Measurements from ENCODE around the gene OXCT1. TPM values are rescaled to one million over a fixed set of nuclear protein-coding genes. Genes with fewer than 3 reads are reported as not detected.

Gene OXCT1
- total and polyA plus RNA-seq, 2 donors (not counting 3 experiments of a cell fraction or from before 2014, with no cell fraction given), result 12.8 to 37.4 TPM

- Histone ChIP-seq H4K20me1 (replicated peaks; ENCODE audit: control insufficient read depth, extremely low read depth, insufficient read depth, low read length) (no peaks in the 10 kb centered on the region), H3K27ac (ENCODE audit: insufficient read depth, low read depth, low read length) (no peak overlapping the region), H3K79me2 (ENCODE audit: control insufficient read depth, insufficient read depth, low read length) (no peaks in the 10 kb centered on the region), H2AFZ (ENCODE audit: low read depth, low read length) (no peak overlapping the region), H3K9ac (replicated peaks; ENCODE audit: extremely low read depth, insufficient read depth, low read length) (no peak overlapping the region), H3K4me2 (ENCODE audit: insufficient read depth, low read length) (no peak overlapping the region), H3K4me1 (ENCODE audit: control insufficient read depth, extremely low read depth, insufficient read depth, low read length) (no peaks in the 10 kb centered on the region), H3K4me3 (replicated peaks in 1 of 3; ENCODE audit: insufficient read depth in 1 of 3, low read depth in 1 of 3, low read length in 3 of 3) (no peak overlapping the region), H3K9me1 (replicated peaks; ENCODE audit: control insufficient read depth, extremely low read depth, insufficient read depth, low read length) (no peaks in the 10 kb centered on the region), H3K36me3 (ENCODE audit: control insufficient read depth in 2 of 2, extremely low read depth in 1 of 2, insufficient read depth in 2 of 2, low read length in 2 of 2) (no peaks in the 10 kb centered on the region), H3K9me3 (replicated peaks; ENCODE audit: control insufficient read depth, insufficient read depth, low read length) (no peaks in the 10 kb centered on the region), H3K27me3 (ENCODE audit: control insufficient read depth in 2 of 2, insufficient read depth in 2 of 2, low read length in 2 of 2) (peaks cover 6 to 11% of the 10 kb centered on the region in 2 experiments)
- dilution Hi-C loops (cut with MboI; ENCODE audit: extremely low pct_ligation_motif_present, low sequenced_read_pairs), result no loop called here
- intact Hi-C loops (cut with micrococcal nuclease), result loop anchor here (1.0 kb wide), 2 partner anchors 39 to 147 kb away; no protein-coding TSS in a partner anchor
- FAIRE-seq, result no peak
- ChIA-PET CTCF (interaction anchor here (0.6 to 3.6 kb wide), 9 partner anchors 8 to 426 kb away, joined by 3 to 39 read pairs (median 4); no protein-coding TSS in a partner anchor), POLR2A (no interaction called here)
- no peak for DNase-seq (ENCODE audit: low read depth, low spot score)
- TF ChIP-seq, protein P1, sequence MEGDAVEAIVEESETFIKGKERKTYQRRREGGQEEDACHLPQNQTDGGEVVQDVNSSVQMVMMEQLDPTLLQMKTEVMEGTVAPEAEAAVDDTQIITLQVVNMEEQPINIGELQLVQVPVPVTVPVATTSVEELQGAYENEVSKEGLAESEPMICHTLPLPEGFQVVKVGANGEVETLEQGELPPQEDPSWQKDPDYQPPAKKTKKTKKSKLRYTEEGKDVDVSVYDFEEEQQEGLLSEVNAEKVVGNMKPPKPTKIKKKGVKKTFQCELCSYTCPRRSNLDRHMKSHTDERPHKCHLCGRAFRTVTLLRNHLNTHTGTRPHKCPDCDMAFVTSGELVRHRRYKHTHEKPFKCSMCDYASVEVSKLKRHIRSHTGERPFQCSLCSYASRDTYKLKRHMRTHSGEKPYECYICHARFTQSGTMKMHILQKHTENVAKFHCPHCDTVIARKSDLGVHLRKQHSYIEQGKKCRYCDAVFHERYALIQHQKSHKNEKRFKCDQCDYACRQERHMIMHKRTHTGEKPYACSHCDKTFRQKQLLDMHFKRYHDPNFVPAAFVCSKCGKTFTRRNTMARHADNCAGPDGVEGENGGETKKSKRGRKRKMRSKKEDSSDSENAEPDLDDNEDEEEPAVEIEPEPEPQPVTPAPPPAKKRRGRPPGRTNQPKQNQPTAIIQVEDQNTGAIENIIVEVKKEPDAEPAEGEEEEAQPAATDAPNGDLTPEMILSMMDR (IDR thresholded peaks at IDR 0.05; ENCODE audit: extremely low read depth in 1 of 2, insufficient read depth in 1 of 2, low read depth in 1 of 2, low read length in 2 of 2), result peak; percentile 17 to 34
- no peak for TF ChIP-seq GATA2 (IDR thresholded peaks at IDR 0.05; ENCODE audit: insufficient read depth, insufficient read length, low read depth, low read length)
- BruUV-seq (replicated peaks), result no TSS peak
These were observed 174.2 kb downstream of the OXCT1 start for GRCh38 chr5:41695920-41696582.

DNA sequence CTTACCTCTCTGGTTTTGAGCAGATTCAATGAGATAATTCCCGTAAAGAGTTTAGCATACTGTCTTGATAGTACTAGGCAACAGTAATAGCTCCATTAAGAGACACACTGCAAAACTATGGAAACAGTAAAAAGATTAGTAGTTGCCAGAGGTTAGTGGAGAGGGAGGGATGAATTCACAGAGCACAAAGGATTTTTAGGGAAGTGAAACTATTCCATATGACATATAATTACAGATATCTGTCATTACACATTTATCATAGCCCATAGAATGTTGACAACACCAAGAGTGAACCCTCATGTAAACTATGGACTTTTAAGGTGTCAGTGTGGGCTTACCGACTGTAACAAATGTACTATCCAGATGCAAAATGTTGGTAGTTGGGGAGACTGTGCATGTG lies 183.5 kb downstream of the OXCT1 start:
- TF ChIP-seq FOS (IDR thresholded peaks at IDR 0.05; ENCODE audit: borderline replicate concordance, insufficient read depth, low read length) (no peak), JUN (IDR thresholded peaks at IDR 0.05; ENCODE audit: borderline replicate concordance, insufficient read depth, insufficient read length, low read depth) (no peak), EZH2 (IDR thresholded peaks at IDR 0.05; ENCODE audit: borderline replicate concordance, low read depth, low read length, severe bottlenecking) (no peak), MAX (IDR thresholded peaks at IDR 0.05; ENCODE audit: insufficient read depth, insufficient read length) (no peak), POLR2AphosphoS5 (IDR thresholded peaks at IDR 0.05; ENCODE audit: insufficient read depth, low read depth, low read length) (no peak), POLR2A (IDR thresholded peaks at IDR 0.05; ENCODE audit: low read depth, low read length) (no peak), MYC (IDR thresholded peaks at IDR 0.05; ENCODE audit: low read depth, low read length) (no peak), GATA2 (IDR thresholded peaks at IDR 0.05; ENCODE audit: insufficient read depth, insufficient read length, low read depth, low read length) (no peak)
- TF ChIP-seq, protein P1 (IDR thresholded peaks at IDR 0.05; ENCODE audit: extremely low read depth in 1 of 2, insufficient read depth in 1 of 2, low read depth in 1 of 2, low read length in 2 of 2), result no peak
- no TSS peak for BruUV-seq (replicated peaks)

More for the DNA sequence above, 183.5 kb downstream of the OXCT1 start:
- POLR2A ChIA-PET, result no interaction called here
- Histone ChIP-seq H2AFZ (ENCODE audit: low read depth, low read length) (no peak overlapping the region), H3K79me2 (ENCODE audit: control insufficient read depth, insufficient read depth, low read length) (no peaks in the 10 kb centered on the region), H3K4me1 (ENCODE audit: control insufficient read depth, extremely low read depth, insufficient read depth, low read length) (no peaks in the 10 kb centered on the region), H3K9ac (replicated peaks; ENCODE audit: extremely low read depth, insufficient read depth, low read length) (no peak overlapping the region), H3K4me3 (replicated peaks in 1 of 3; ENCODE audit: insufficient read depth in 1 of 3, low read depth in 1 of 3, low read length in 3 of 3) (no peak overlapping the region), H3K36me3 (ENCODE audit: control insufficient read depth in 2 of 2, extremely low read depth in 1 of 2, insufficient read depth in 2 of 2, low read length in 2 of 2) (no peaks in the 10 kb centered on the region), H3K27me3 (ENCODE audit: control insufficient read depth in 2 of 2, insufficient read depth in 2 of 2, low read length in 2 of 2) (peaks cover 0 to 2% of the 10 kb centered on the region in 2 experiments), H3K9me1 (replicated peaks; ENCODE audit: control insufficient read depth, extremely low read depth, insufficient read depth, low read length) (no peaks in the 10 kb centered on the region), H3K9me3 (replicated peaks; ENCODE audit: control insufficient read depth, insufficient read depth, low read length) (no peaks in the 10 kb centered on the region), H3K4me2 (ENCODE audit: insufficient read depth, low read length) (no peak overlapping the region), H4K20me1 (replicated peaks; ENCODE audit: control insufficient read depth, extremely low read depth, insufficient read depth, low read length) (no peaks in the 10 kb centered on the region), H3K27ac (ENCODE audit: insufficient read depth, low read depth, low read length) (no peak overlapping the region)
- dilution Hi-C loops (cut with MboI; ENCODE audit: extremely low pct_ligation_motif_present, low sequenced_read_pairs) (no loop called here), intact Hi-C loops (cut with micrococcal nuclease) (no loop called here)
- no peak for FAIRE-seq
- CTCF ChIA-PET, result no interaction called here
- DNase-seq (ENCODE audit: low read depth, low spot score), result no peak
